Tibial artery (tissue), 4 donors: ENCODE data around the gene GOLGA6A.

Source experiments
- DNase-seq, 2 donors: peaks; one replicate each; pipeline ENCODE4 v3.0.0-alpha.2; 2019
- H3K27ac ChIP-seq, 2 donors: fragments of 200-600 bp; sonication (generic) in 1 of 2; 1 replicate in 1 of 2; 2 replicates in 1 of 2; pipeline ENCODE4 v1.5.1; 2018 to 2019; ENCODE audit warnings: mild to moderate bottlenecking in 1 of 2
- H3K27me3 ChIP-seq, 2 donors: fragments of 200-600 bp; sonication (generic) in 1 of 2; one replicate each; pipeline versions ENCODE4 v1.5.1 to v1.6.0; 2016 to 2019
- H3K36me3 ChIP-seq, 3 donors: fragments of 200-600 bp; sonication (generic) in 2 of 3; one replicate each; pipeline ENCODE4 v1.5.1; 2016 to 2019; ENCODE audit warnings: mild to moderate bottlenecking in 2 of 3
- H3K4me1 ChIP-seq, 4 donors: fragments of 200-600 bp; sonication (generic) in 2 of 4; 1 replicate in 3 of 4; 2 replicates in 1 of 4; pipeline ENCODE4 v1.5.1; 2016 to 2019
- H3K4me3 ChIP-seq, 2 donors: fragments of 200-600 bp; sonication (generic) in 1 of 2; 1 replicate in 1 of 2; 2 replicates in 1 of 2; pipeline ENCODE4 v1.5.1; 2018 to 2019; ENCODE audit warnings: mild to moderate bottlenecking in 2 of 2
- H3K9me3 ChIP-seq, 3 donors: fragments of 200-600 bp; sonication (generic) in 1 of 3; one replicate each; pipeline ENCODE4 v1.5.1; 2016 to 2019
- intact Hi-C: fragments of 100-400 bp; cut with DNase I; formaldehyde crosslinking; loops from one replicate; pipeline ENCODE4 v1.15.0; 2023; ENCODE audit warnings: low total_unique reads
- TF ChIP-seq, protein P1 (sequence below), 2 experiments: fragments of 200-600 bp in 1 of 2; fragments of 450-650 bp in 1 of 2; IDR thresholded peaks; one replicate each; pipeline ENCODE4 v1.5.1; 2017 to 2019; ENCODE audit warnings: antibody characterized with exemption in 2 of 2, mild to moderate bottlenecking in 1 of 2, moderate library complexity in 1 of 2

Gene GOLGA6A

DNA sequence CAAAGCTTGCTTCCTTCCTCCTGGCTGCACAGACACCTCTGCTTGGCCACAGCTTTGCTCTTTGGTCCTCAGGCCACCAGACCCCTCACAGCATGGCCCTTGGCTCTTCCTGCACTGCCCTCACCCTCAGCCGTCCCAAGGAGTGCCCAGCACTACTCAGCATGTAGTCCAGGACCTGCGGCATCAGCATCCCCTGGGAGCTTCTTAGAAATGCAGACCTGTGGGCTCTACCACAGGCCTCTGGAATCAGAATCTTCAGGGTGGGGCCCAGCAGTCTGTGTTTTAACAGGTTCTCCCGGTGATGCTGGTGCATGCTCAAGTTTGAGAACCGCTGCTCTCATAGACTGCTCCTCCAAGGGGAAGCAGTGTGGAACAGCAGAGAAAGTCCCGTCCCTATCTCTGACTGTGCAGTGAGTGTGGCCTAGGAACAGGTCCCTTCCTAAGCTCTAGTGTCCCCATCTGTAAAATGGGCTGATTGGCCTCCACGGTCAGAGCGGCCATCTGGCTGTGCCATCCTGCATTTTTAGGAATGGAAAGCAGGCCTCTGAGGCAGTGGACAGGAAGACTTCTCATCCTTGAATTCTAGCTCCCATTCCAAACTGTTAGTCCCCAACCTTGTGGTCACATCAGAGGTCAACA, 36.6 kb downstream of the GOLGA6A start:
- Histone ChIP-seq H3K27me3 (no peaks in the 10 kb centered on the region), H3K4me3 (no peak overlapping the region), H3K9me3 (no peaks in the 10 kb centered on the region), H3K4me1 (peaks cover 0 to 40% (median 19%) of the 10 kb centered on the region in 4 donors), H3K36me3 (peaks cover 15 to 33% (median 28%) of the 10 kb centered on the region in 3 donors), H3K27ac (no peak overlapping the region)
- TF ChIP-seq, protein P1, sequence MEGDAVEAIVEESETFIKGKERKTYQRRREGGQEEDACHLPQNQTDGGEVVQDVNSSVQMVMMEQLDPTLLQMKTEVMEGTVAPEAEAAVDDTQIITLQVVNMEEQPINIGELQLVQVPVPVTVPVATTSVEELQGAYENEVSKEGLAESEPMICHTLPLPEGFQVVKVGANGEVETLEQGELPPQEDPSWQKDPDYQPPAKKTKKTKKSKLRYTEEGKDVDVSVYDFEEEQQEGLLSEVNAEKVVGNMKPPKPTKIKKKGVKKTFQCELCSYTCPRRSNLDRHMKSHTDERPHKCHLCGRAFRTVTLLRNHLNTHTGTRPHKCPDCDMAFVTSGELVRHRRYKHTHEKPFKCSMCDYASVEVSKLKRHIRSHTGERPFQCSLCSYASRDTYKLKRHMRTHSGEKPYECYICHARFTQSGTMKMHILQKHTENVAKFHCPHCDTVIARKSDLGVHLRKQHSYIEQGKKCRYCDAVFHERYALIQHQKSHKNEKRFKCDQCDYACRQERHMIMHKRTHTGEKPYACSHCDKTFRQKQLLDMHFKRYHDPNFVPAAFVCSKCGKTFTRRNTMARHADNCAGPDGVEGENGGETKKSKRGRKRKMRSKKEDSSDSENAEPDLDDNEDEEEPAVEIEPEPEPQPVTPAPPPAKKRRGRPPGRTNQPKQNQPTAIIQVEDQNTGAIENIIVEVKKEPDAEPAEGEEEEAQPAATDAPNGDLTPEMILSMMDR (IDR thresholded peaks at IDR 0.05) = no peak
- intact Hi-C loops = loop anchor here (5.0 kb wide), 1 partner anchor 82 kb away; no protein-coding TSS in a partner anchor
- DNase-seq = peak in 1 of 2 donors; percentile 42

DNA sequence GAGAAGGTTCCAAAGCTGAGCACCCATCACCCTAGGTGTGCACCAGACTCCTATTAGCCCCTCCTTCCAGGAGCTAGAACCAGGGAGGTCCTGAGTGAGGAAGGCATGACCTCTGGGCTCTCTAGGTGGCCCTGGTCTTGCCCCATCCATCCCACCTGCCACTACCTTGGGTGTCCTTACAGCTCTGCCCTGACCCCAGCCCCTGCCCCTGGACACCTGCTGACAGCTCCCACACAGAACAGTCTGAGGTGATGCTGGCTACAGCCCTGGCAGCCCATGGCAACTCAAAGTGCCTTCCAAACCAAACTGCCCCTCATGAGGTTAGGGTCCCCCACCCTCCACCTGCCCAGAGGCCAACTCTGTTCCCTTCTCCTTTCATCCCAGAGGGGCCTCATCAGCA, 37.2 kb downstream of the GOLGA6A start:
- intact Hi-C loops = loop anchor here (5.0 kb wide), 1 partner anchor 82 kb away; no protein-coding TSS in a partner anchor
- no peak overlapping the region for H3K27ac ChIP-seq
- no peak overlapping the region for H3K4me3 ChIP-seq
- H3K36me3 ChIP-seq = peaks cover 15 to 33% (median 28%) of the 10 kb centered on the region in 3 donors
- no peaks in the 10 kb centered on the region for H3K9me3 ChIP-seq
- peaks cover 3 to 40% (median 15%) of the 10 kb centered on the region in 4 donors for H3K4me1 ChIP-seq
- DNase-seq = no peak
- TF ChIP-seq, protein P1 (IDR thresholded peaks at IDR 0.05) = no peak
- H3K27me3 ChIP-seq = no peaks in the 10 kb centered on the region

DNA sequence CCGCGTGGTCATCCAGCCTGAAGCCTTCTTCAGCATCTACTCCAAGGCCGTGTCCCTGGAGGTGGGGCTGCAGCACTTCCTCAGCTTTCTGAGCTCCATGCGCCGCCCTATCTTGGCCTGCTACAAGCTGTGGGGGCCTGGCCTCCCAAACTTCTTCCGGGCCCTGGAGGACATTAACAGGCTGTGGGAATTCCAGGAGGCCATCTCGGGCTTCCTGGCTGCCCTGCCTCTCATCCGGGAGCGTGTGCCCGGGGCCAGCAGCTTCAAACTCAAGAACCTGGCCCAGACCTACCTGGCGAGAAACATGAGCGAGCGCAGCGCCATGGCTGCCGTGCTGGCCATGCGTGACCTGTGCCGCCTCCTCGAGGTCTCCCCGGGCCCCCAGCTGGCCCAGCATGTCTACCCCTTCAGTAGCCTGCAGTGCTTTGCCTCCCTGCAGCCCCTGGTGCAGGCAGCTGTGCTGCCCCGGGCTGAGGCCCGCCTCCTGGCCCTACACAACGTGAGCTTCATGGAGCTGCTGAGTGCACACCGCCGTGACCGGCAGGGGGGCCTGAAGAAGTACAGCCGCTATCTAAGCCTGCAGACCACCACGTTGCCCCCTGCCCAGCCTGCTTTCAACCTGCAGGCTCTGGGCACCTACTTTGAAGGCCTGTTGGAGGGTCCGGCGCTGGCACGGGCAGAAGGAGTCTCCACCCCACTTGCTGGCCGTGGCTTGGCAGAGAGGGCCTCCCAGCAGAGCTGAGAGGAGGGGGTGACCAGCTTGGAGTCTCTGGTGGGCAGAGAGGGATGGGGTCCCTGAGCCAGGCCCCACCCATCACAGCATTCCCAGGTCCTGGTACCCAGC, 37.9 kb downstream of the GOLGA6A start:
- TF ChIP-seq, protein P1 (IDR thresholded peaks at IDR 0.05) = no peak
- Histone ChIP-seq H3K27ac (peak overlapping the region; percentile 18 to 40), H3K36me3 (peaks cover 15 to 33% (median 28%) of the 10 kb centered on the region in 3 donors), H3K4me3 (no peak overlapping the region), H3K27me3 (no peaks in the 10 kb centered on the region), H3K4me1 (peaks cover 4 to 40% (median 15%) of the 10 kb centered on the region in 4 donors), H3K9me3 (no peaks in the 10 kb centered on the region)
- intact Hi-C loops = loop anchor here (5.0 kb wide), 1 partner anchor 83 kb away; no protein-coding TSS in a partner anchor
- peak; percentile 64 to 78 for DNase-seq

DNA sequence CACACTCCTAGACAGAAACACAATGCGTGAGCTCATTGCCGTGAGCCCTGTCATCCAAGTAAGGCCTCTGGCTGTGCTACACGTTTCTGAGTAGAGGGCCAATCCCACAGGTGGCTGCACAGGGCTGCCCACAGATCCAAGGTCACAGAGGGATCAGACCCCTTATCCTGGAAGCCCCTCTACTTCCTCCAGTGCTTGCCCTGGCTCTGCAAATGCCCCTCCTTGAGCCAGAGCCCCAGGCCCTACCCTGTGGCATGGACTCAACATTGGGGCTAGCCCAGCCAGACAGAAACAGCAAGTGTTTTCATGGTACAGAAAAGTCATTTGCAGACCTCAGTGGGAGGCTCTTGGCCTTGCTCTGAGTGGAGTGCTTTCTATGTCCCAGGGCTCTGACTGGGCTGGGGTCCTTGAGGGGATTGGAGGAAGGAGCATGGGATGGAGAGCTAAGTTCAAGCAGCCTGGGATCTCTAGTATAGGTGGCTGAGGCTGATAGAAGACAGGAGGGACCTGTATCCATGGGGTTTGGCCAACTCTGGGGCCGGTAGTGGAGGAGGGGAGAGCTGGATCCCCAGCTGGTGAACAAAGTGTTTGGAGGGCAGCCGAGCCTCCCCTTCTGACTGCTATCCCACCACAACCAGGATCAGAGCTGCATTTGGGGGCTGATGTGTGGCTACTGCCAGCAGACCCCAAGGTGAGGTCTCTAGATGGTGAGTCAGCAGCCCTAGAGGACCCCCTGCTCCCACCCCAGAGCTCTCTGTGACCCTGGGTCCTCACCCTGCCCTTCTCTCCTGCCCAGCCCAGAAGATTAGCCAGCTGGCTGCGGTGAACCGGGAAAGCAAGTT, 38.7 kb downstream of the GOLGA6A start:
- peaks cover 15 to 33% (median 28%) of the 10 kb centered on the region in 3 donors for H3K36me3 ChIP-seq
- no peaks in the 10 kb centered on the region for H3K27me3 ChIP-seq
- peaks cover 4 to 40% (median 20%) of the 10 kb centered on the region in 4 donors for H3K4me1 ChIP-seq
- no peaks in the 10 kb centered on the region for H3K9me3 ChIP-seq
- TF ChIP-seq, protein P1 (IDR thresholded peaks at IDR 0.05) = no peak
- no peak for DNase-seq
- intact Hi-C loops = loop anchor here (2.0 kb wide), 1 partner anchor 69 kb away; no protein-coding TSS in a partner anchor
- peak overlapping the region; percentile 18 to 40 for H3K27ac ChIP-seq
- H3K4me3 ChIP-seq = no peak overlapping the region
